LNCaP clone FGC (cell line): ENCODE data around the gene COLEC12.
A peak's percentile ranks its signal among the peaks of the same experiment; 100 is the strongest.

Source experiments
- DNase-seq: peaks from one replicate; pipeline ENCODE4 v3.0.0-alpha.2; 2011; ENCODE audit warnings: low read depth
- H3K4me3 ChIP-seq: 2 replicates; pipeline ENCODE4 v1.5.1; 2011; ENCODE audit warnings: mild to moderate bottlenecking, low read depth, low read length, control low read depth
- CTCF ChIP-seq: IDR thresholded peaks from 2 replicates; pipeline ENCODE4 v1.5.1; 2012; ENCODE audit warnings: mild to moderate bottlenecking; ENCODE audit not compliant: control insufficient read depth, insufficient read depth; ENCODE audit errors: extremely low read depth

Gene COLEC12

DNA sequence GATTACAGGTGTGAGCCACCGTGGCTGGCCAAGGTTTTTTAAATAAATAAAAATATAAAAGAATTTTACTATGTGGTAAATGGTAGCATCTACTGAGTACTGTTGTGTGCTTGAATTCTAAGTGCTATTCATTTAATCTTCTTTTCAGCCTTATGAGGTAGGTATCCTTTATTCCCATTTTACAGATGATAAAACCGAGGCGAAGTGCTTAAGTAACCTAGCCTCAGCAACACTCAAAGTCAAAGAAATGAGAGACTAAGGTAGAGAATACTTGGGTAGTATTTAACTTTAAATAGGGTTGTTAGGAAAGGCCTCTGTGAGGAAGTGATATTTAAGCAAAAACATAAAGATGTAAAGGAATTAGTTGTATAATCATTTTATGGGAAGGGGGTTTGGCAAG is 227.0 kb downstream of the COLEC12 start:
- TF ChIP-seq CTCF, result no peak
- no peak for DNase-seq
- no peak overlapping the region for H3K4me3 ChIP-seq

DNA sequence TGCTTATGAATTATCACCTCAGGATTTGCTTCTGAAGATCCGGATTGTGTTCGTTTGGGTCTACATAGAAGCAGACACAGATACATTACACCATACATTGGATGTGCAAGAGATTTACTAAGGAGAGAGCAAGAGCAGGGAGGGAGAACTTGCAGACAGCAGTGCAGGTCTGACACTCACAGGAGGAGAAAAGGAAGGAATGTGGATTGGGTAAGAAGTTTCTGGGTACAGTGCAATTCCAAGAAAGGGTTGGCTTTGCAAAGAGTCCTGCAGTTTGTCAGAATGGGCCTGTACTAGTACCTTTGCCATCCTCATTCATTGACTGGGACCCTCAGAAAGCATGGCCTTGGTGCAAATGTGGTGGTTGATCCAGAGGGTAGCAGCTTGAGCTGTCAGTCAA is 227.9 kb downstream of the COLEC12 start:
- no peak for DNase-seq
- no peak for TF ChIP-seq CTCF

DNA sequence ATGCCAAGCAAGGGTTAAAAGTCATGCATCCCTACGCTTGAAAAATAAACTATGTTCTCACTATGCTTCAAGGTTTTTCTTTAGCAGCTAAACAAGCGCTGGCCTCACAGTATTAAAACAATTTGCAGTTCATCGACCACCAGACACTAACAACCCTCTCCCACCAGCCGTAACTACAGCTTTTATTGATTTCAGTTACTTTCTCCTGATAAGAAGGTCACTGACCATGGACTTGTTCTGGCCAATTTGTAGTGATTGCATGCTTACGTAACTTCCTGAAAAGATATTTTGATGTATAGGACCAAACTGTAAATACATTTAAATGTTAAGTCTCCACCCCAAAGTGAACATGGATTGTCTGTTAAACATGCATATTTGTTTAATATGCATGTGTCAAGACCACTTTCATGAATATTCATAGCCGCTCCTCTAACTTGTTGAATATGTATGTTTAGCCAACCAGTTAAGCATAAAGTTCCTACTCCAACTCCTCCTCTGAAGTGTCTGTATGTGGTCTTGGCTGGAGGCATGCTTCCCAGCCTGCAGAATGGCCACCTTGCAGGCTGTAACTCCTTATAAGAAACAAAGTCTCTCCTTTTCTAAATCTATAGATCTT is 230.9 kb downstream of the COLEC12 start:
- no peak overlapping the region for H3K4me3 ChIP-seq

More for the DNA sequence above, 227.9 kb downstream of the COLEC12 start:
- H3K4me3 ChIP-seq, result no peak overlapping the region

DNA sequence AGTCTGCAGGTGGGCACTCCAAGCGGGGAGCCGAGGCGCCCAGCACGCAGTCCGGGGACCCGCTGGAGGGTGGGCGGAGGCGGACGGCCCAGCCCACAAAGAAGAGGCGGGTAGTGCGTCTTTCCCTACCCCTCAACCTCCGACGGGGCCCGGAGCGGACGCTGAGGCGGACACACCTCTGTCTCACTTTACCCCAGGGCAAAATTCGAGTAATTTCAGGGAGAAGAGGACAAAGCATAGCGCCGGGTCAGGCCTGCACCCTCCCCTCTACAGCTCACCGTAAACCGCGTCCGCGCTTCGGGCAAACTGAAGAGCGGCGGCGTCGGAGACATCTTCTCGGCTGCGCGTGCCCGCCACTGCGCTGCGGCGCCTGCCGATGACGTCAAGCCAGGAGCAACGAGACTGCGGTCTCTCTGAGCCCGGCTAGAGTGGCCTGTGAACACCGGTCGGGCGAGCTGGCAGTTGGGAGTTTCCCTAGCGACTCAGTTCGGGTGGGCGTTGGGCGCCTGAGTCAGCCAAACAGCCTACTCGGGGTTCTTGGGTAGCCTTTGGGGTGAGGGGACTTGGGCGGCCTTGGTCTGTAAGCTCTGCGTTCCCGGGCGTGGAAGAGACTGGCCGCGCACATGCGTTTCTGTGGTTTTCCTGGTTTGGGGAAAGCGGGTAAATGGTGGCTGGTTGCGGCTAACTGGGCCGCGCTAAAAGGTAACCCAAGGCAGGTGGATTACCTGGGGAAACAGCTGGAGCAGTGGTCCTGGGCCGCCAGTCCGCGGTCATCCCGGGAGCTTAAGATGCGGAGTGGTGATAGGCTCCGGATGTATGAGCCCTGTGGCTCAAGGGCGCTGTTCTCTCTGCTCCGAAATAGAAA is 232.6 kb downstream of the COLEC12 start, which contains the start of gene THOC1:
TSS of gene THOC1 (minus strand) at position 360 of the 865 bp plus-strand sequence. CDS start at position 332, 28 bp downstream.
- peak within 1 kb of the TSS; percentile 93 for H3K4me3 ChIP-seq
- DNase-seq, result peak; percentile 51
- no peak for TF ChIP-seq CTCF

More for the DNA sequence above, 230.9 kb downstream of the COLEC12 start:
- no peak for DNase-seq
- no peak for TF ChIP-seq CTCF

GRCh38 chr18:267380-267687 is 233.2 kb downstream of the COLEC12 start:
- no peak for DNase-seq
- TF ChIP-seq CTCF, result no peak
- peak overlapping the region; percentile 93 for H3K4me3 ChIP-seq
